ENCODE measurements around the gene GPD1.

GRCh38 chr12:50110127-50110761, 6.4 kb downstream of the GPD1 start:
- no peak for TF ChIP-seq CTCF (IDR thresholded peaks at IDR 0.05)
- TF ChIP-seq POLR2A (IDR thresholded peaks at IDR 0.05), result no peak
